Measurements from ENCODE around the gene TUBB4A.

GRCh38 chr19:6453951-6454565 is 48.1 kb downstream of the TUBB4A start:
- TF ChIP-seq POLR2A (IDR thresholded peaks at IDR 0.05; ENCODE audit: low read length) (no peak), GATA1 (IDR thresholded peaks at IDR 0.05; ENCODE audit: low read depth, low read length) (no peak)
